AG04449 (cell line): ENCODE results near the gene SON.

ENCODE experiments used
- CTCF ChIA-PET: fragments of 350-600 bp; formaldehyde crosslinking; extraction: SDS; loops from one replicate; lab custom pipeline; 2021; ENCODE audit warnings: antibody characterized with exemption; lab: Yijun Ruan, JAX
- POLR2A ChIA-PET: fragments of 400-600, 350-600 bp; formaldehyde crosslinking; extraction: SDS; loops from one replicate; lab custom pipeline; 2020; ENCODE audit warnings: antibody characterized with exemption, inconsistent platforms; lab: Yijun Ruan, JAX
- DNase-seq: peaks from one replicate; pipeline ENCODE4 v3.0.0-alpha.2; 2010; ENCODE audit warnings: low read depth, low spot score
- H3K4me3 ChIP-seq: 2 replicates; pipeline ENCODE4 v1.5.1; 2011; ENCODE audit warnings: low read depth, mild to moderate bottlenecking, control low read depth, low read length
- CTCF ChIP-seq: IDR thresholded peaks from one replicate; pipeline ENCODE4 v1.5.1; 2011; ENCODE audit warnings: mild to moderate bottlenecking, moderate library complexity, low read length, control low read depth, inconsistent platforms; ENCODE audit not compliant: insufficient read depth; ENCODE audit errors: missing control alignments

Gene SON

GRCh38 chr21:33510826-33511225, 32.0 kb upstream of the SON start:
- no peak for TF ChIP-seq CTCF
- CTCF ChIA-PET, result no interaction called here
- DNase-seq, result no peak
- POLR2A ChIA-PET, result interaction anchor here (0.6 kb wide), 1 partner anchor 21 kb away, joined by 3 read pairs; no protein-coding TSS in a partner anchor
- H3K4me3 ChIP-seq, result no peak overlapping the region

GRCh38 chr21:33511639-33512038, 31.2 kb upstream of the SON start:
- no peak overlapping the region for H3K4me3 ChIP-seq
- DNase-seq, result no peak
- POLR2A ChIA-PET, result interaction anchor here (0.6 kb wide), 1 partner anchor 20 kb away, joined by 3 read pairs; no protein-coding TSS in a partner anchor
- TF ChIP-seq CTCF, result no peak
- CTCF ChIA-PET, result interaction anchor here (1.0 kb wide), 1 partner anchor 313 kb away, joined by 3 read pairs; no protein-coding TSS in a partner anchor

- TF ChIP-seq CTCF, result no peak
- DNase-seq, result no peak
- POLR2A ChIA-PET, result no interaction called here
- H3K4me3 ChIP-seq, result no peak overlapping the region
- CTCF ChIA-PET, result interaction anchor here (1.0 kb wide), 1 partner anchor 314 kb away, joined by 3 read pairs; no protein-coding TSS in a partner anchor
These were observed 30.4 kb upstream of the SON start for GRCh38 chr21:33512481-33512880.

- no peak overlapping the region for H3K4me3 ChIP-seq
- CTCF ChIA-PET, result no interaction called here
- TF ChIP-seq CTCF, result no peak
- no peak for DNase-seq
- POLR2A ChIA-PET, result interaction anchor here (0.6 kb wide), 2 partner anchors 8 to 105 kb away, joined by 3 read pairs; no protein-coding TSS in a partner anchor
These were observed 28.6 kb upstream of the SON start for GRCh38 chr21:33514229-33514628.

- CTCF ChIA-PET, result interaction anchor here (1.6 kb wide), 1 partner anchor 87 kb away, joined by 5 read pairs; no protein-coding TSS in a partner anchor
- TF ChIP-seq CTCF, result no peak
- DNase-seq, result no peak
- POLR2A ChIA-PET, result no interaction called here
- no peak overlapping the region for H3K4me3 ChIP-seq
These were observed 23.9 kb upstream of the SON start for GRCh38 chr21:33518899-33519298.

GRCh38 chr21:33522297-33522952, 20.4 kb upstream of the SON start:
- DNase-seq, result no peak
- TF ChIP-seq CTCF, result no peak
- H3K4me3 ChIP-seq, result no peak overlapping the region
- ChIA-PET POLR2A (interaction anchor here (0.6 kb wide), 1 partner anchor 8 kb away, joined by 3 read pairs; no protein-coding TSS in a partner anchor), CTCF (no interaction called here)
